Stomach (tissue), 4 donors: ENCODE data around the gene UBE2R2.
"Not testable (repeated sequence)": the region's sequence is repeated elsewhere in the genome, so short reads cannot be mapped to it uniquely, and the experiment has no call there.

Experiments used
- POLR2A ChIP-seq, 4 donors: fragments of 450-650 bp; IDR thresholded peaks; one replicate each; pipeline ENCODE4 v1.6.1; 2016; ENCODE audit warnings: antibody characterized with exemption in 4 of 4, control low read depth in 2 of 4, mild to moderate bottlenecking in 1 of 4, moderate library complexity in 1 of 4
- TF ChIP-seq, protein P1 (sequence below), 7 experiments: fragments of 450-650 bp in 4 of 7; fragments of 200-600 bp in 3 of 7; sonication (generic) in 3 of 7; IDR thresholded peaks; one replicate each; pipeline ENCODE4 v1.5.1; 2016 to 2019; ENCODE audit warnings: antibody characterized with exemption in 7 of 7, control low read depth in 2 of 7, mild to moderate bottlenecking in 1 of 7

DNA sequence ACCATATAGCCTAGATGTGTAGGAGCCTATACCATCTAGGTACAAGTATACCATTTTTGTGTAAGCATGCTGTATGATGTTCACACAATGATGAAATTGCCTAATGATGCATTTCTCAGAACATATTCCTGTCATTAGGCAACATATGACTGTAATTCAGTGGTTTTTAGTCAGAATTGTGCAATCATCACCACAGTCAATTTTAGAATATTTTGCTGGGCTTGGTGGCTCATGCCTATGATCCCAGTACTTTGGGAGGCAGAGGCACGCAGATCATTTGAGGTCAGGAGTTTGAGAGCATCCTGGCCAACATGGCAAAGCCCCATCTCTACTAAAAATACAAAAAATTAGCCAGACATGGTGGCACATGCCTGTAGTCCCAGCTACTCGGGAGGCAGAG lies 19.3 kb downstream of the UBE2R2 start:
- TF ChIP-seq, protein P1, sequence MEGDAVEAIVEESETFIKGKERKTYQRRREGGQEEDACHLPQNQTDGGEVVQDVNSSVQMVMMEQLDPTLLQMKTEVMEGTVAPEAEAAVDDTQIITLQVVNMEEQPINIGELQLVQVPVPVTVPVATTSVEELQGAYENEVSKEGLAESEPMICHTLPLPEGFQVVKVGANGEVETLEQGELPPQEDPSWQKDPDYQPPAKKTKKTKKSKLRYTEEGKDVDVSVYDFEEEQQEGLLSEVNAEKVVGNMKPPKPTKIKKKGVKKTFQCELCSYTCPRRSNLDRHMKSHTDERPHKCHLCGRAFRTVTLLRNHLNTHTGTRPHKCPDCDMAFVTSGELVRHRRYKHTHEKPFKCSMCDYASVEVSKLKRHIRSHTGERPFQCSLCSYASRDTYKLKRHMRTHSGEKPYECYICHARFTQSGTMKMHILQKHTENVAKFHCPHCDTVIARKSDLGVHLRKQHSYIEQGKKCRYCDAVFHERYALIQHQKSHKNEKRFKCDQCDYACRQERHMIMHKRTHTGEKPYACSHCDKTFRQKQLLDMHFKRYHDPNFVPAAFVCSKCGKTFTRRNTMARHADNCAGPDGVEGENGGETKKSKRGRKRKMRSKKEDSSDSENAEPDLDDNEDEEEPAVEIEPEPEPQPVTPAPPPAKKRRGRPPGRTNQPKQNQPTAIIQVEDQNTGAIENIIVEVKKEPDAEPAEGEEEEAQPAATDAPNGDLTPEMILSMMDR (IDR thresholded peaks at IDR 0.05) = not testable (repeated sequence)
- not testable (repeated sequence) for TF ChIP-seq POLR2A (IDR thresholded peaks at IDR 0.05)
